Retina (tissue), 1 donor: Measurements from ENCODE around the gene IQGAP2.

Experiments used
- DNase-seq: peaks from one replicate; pipeline ENCODE4 v3.0.0-alpha.2; 2016

Gene IQGAP2

DNA sequence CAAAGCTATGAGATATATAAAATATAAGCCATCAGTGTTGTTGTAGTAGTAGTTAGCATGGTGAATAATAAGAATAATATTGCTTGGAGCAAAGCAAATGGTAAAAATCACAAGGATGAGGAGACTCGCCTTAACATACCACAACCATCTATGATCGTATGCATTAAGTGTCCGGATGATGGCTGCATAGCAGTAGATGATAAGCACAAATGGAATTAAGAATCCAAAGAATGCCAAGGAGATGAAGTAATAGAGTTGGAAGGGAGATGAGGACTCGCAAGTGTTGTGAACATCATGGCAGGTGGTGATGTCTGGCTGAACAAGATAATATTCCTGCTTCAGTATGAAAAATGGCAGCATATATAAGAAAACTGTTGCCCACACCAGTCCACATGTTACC, 214.6 kb downstream of the IQGAP2 start:
- no peak for DNase-seq

DNA sequence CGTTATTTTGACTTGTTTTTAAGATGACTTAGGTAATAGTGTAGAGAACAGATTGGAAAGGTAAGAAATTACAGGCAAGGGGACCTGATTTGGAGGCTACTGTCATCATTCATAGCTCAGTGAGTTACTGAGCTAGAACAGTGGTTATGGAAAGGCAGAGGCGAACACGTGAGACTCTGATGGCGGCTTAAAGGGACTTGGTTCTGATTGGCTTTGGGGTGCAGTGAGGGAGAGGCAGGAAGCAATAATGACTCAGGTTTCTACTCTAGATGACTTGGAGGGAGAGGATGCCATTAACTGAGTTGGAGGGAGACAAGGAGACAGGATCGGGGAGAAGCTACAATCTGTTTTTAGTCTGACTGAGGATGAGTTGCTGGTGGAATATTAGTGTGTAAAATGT, 217.1 kb downstream of the IQGAP2 start:
- no peak for DNase-seq

- peak; percentile 56 for DNase-seq
Observed at GRCh38 chr5:76622076-76622475, 219.0 kb downstream of the IQGAP2 start.

GRCh38 chr5:76622973-76623596, 220.0 kb downstream of the IQGAP2 start, which contains the start of gene F2RL2:
Gene F2RL2, minus strand, starts transcription at chr5:76623403. Its CDS starts 173 bp downstream, at chr5:76623230.
- DNase-seq = peak; percentile 62

DNA sequence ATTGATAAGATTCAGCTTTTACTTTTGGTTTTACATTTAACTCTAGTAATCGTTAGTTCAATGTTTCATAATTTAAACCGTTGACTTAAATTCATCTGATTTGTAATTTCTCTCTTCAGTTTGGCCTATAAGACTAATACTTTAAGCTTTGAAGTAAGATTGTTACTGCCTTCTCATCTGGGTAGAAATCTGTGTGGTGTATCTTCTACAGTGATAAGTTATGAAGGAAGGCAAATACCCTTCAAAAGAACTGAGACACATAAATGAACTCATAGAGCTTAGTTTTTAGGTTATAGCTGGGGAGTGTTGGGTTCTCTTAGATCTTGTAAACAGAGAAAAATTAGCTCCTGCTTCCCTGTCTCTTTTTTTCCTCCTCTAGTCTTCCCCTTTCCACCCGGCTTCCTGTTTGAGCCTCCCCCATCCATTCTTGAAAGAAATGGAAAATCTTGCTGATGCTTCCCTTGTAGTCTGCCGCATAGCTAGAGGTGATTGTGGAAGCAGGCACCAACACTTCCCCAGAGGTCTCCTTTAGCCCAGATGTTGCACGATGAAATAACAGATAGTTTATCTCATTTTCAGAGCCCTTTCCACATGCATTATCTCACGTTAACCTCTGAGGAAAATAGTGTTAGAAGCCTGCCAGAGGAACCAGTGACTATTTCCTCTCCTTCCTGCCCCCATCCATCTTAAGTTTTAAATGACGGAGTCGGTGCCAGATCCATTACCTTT, 222.2 kb downstream of the IQGAP2 start:
- DNase-seq = no peak

DNA sequence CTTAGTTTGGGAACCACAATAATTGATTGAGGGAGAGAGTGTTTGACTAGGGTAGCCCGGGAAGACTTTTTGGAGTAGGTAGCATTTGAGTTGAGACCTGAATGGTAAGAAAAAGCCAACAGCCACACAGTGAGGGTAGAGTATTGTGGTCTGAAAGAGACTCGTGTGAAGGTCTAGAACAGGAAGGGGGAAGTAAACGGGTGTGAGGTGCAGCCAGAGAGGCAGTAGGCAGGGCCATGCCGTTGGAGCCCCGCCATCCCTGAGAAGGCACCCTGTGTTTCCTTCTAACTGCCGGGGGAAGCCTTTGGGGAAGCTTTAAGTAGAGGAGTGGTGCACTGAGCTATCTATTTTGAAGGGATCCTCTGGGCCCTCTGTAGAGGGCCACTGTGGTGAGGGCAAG, 223.7 kb downstream of the IQGAP2 start:
- DNase-seq = no peak

DNA sequence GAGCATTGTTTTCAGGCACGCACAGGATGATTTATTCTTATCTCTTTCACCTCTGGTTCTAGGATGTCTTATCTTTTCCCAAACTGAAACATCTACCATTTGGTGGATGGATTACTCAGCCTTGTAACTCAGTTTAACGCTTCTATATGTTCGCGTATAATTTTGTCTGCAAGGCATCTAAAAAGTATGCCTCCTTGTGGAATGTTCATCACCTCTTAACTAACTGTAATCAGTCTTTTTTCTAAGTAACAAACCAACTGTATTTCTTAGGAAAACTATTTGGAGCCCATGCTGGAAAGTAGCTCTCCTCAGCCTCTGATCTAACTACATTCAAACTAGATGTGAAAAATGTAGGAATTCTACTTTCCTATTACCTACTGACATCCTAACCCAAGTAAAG, 231.6 kb downstream of the IQGAP2 start:
- DNase-seq = no peak

DNA sequence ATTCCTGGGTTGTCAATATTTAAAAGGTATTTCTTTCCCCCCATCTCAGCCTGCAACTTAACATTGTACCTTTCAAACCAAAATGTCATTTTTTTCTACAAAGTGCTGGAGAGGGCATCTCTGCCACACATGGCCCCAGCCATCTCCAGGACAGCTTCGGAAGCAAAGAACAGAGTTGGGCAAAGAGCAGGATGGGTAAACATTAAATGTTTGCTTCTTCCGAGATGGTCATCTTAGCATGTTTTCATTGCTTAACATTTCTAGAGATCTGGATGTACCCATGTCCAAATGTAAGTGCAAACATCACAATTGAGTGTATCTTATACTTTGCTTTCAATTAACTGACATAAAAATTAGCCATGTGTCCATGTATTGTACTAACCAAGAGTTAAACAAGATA, 234.4 kb downstream of the IQGAP2 start:
- no peak for DNase-seq

DNA sequence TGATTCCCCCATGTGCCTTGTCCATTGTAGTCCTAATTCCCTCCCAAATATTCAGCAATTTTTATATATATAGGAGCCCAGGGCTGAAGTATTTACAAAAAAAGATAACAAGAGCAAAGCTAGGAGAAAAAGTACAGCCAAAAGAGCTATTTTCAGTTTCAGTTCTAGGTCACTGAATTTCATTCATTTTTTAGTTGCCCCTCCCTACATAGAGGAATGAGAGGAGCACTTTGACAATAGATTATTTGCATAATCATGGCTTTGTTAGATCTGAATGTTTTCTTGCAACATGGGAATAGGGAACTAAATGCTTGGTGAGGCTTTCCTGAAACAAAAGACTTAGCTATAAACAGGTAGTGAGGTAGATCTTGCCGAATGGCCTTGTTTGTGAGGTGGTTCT, 235.4 kb downstream of the IQGAP2 start:
- no peak for DNase-seq

DNA sequence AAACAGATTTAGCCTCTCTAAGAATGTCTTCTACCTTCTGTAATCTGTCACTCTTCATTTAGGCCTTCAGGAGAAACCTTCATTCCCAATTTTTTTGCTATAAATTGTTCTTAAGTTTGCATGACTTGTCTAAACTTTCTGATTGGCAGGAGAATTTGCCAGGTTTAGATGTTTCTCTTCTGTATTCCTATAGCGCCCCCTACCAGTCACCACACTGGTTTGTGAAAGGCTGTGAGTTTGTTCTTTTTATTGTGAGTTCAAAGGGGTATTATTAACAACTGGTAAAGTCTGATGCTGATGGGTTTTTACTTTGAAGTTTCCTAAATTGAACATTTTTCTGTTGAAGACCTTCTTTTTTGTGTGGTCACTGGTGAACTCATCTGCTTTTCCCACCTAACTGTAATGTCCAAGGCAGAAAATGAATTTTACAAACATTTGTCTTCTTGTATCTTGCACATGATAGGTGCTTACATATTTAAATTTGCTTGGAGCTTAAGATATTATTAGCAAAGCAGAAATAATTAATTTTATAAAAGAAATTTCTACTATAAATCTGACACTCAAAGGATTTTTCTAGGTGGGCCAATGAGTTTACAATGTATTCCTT, 238.5 kb downstream of the IQGAP2 start:
- DNase-seq = peak; percentile 55

GRCh38 chr5:76642390-76643040, 239.4 kb downstream of the IQGAP2 start:
- DNase-seq = no peak

GRCh38 chr5:76643371-76643770, 240.3 kb downstream of the IQGAP2 start:
- no peak for DNase-seq

- no peak for DNase-seq
Observed at GRCh38 chr5:76649140-76649539, 246.1 kb downstream of the IQGAP2 start.

DNA sequence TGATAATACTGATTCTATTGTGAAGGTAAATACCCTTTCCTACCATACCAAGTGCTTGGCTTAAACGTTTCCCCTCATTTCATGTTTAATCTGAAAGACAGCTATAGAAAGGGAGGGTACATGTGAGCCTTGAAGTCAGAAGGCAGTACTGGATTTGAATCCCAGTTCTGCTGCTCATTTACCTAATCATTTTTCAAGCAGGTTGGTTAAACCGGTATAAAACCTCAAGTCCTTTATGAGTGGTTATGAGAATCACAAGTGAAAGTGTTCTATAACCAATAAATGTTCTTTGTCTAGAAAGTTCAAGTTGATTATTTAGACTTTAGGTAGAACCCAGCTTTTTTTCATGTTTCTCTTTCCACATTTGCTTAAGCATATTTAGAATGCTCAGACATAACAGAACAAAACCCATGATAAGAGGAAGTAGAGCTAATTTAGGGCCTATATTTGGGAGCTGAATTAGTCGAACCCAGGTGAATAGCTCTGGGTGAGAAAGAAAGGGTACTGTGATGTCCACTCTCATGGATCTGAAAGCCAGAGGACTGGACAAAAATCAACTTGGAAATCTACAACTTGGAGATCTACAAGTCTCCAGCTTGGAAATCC, 249.8 kb downstream of the IQGAP2 start:
- no peak for DNase-seq

DNA sequence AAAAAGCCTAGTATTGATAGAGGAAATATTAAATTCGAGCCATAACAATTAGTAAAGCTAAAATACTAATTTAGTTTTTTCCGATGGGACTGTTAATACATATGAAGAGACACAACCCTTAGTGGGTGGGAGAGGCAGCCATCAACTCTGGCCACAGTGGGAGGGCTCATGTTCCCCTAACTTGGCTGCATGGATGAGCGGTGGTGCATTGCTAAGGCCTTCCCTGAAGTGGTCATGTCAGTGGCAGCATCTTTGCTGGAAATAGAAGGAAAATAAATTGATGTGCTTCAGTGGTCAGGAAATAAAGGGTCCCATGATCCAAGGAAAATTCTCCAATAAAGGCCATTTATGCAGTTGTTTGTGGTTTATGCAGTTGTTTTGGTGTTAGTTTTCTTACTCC, 254.0 kb downstream of the IQGAP2 start:
- no peak for DNase-seq

- DNase-seq = no peak
Observed at GRCh38 chr5:76657683-76658311, 254.7 kb downstream of the IQGAP2 start.

DNA sequence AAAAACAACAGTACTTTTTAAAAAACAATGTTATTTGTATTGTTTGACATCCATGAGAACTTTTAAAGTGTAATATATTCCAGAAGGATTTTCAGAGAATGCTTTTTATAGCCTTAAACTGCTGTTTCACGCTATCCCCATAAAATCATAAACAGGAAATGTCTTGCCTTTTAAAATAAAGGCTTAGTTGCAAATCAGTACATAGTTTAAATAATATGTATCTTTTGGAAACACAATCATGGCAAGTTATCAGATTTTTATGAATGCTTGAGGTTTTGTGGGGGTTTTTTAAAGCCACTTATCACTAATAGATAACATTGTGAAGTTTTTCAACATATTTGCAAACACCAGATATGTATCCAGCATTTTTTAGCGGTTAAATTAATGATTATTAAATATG, 257.3 kb downstream of the IQGAP2 start:
- DNase-seq = no peak

GRCh38 chr5:76662521-76662920, 259.4 kb downstream of the IQGAP2 start:
- DNase-seq = no peak

- no peak for DNase-seq
Observed at GRCh38 chr5:76663573-76663972, 260.5 kb downstream of the IQGAP2 start.

- no peak for DNase-seq
Observed at GRCh38 chr5:76664079-76664478, 261.0 kb downstream of the IQGAP2 start.

DNA sequence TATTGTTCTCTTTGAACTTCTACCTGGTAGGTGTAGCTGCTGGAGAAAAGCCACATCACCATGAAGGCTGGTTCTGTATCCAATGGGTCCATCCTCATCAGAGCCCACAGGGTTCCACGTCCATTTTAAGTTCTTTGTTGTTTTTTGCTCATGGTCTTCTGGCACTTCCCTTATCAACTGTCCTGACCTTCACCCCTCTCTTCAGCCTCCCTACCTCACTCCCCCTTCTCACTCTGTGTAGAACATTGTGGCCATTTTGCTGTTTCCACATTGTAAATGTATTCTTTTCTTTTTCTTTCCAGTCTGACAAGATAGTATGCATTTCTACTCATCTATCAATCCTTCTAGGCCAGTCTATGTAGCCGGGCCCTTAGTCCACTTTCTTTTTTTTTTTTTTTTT, 264.4 kb downstream of the IQGAP2 start:
- no peak for DNase-seq

- DNase-seq = no peak
Observed at GRCh38 chr5:76669245-76669644, 266.2 kb downstream of the IQGAP2 start.

DNA sequence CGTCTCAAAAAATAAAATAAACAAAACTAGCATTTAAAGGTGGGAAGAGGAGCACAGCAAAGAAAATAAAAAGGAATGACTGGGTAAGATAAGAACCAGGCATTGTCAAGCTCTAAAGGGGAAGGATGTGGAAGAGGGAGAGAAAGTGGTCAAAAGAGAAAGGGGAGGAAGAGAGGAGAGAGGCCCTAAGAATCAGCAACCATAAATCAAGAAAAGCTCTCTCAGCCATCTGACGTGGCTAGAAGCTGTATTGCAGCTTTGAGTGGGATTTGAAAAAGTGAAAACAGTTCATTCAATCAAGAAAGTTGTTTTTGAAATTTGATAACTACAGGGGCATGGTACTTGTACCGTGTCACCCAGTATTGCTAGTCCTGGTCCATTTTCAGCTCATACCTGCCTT, 267.4 kb downstream of the IQGAP2 start:
- no peak for DNase-seq
